HPDE6-E6E7 (cell line): ENCODE measurements around the gene SMAP2.
A peak's percentile ranks its signal among the peaks of the same experiment; 100 is the strongest.
"Not testable (repeated sequence)": the region's sequence is repeated elsewhere in the genome, so short reads cannot be mapped to it uniquely, and the experiment has no call there.

ENCODE experiments used
- DNase-seq: peaks from one replicate; pipeline ENCODE4 v3.0.0; 2011; ENCODE audit warnings: missing footprints; ENCODE audit errors: extremely low spot score

The SMAP2 gene

GRCh38 chr1:40373323-40374283 is at the start of gene SMAP2:
Gene SMAP2 (plus strand): TSS chr1:40373727. CDS start chr1:40374121, 394 bp downstream.
- peak; percentile 99 for DNase-seq

GRCh38 chr1:40331403-40331802 is 42.1 kb upstream of the SMAP2 start:
- not testable (repeated sequence) for DNase-seq

- DNase-seq: no peak
These were observed 40.8 kb upstream of the SMAP2 start for GRCh38 chr1:40332695-40333094.

- no peak for DNase-seq
These were observed 36.1 kb upstream of the SMAP2 start for GRCh38 chr1:40337443-40337842.

GRCh38 chr1:40338745-40339419 is 34.6 kb upstream of the SMAP2 start:
- DNase-seq: peak; percentile 78

- DNase-seq: no peak
These were observed 33.9 kb upstream of the SMAP2 start for GRCh38 chr1:40339420-40340323.

GRCh38 chr1:40341491-40342380 is 31.8 kb upstream of the SMAP2 start:
- DNase-seq: no peak

- not testable (repeated sequence) for DNase-seq
These were observed 31.2 kb upstream of the SMAP2 start for GRCh38 chr1:40342381-40342717.

- DNase-seq: no peak
These were observed 28.9 kb upstream of the SMAP2 start for GRCh38 chr1:40344597-40344996.

- DNase-seq: no peak
These were observed 23.1 kb upstream of the SMAP2 start for GRCh38 chr1:40350391-40350790.

- DNase-seq: no peak
These were observed 22.4 kb upstream of the SMAP2 start for GRCh38 chr1:40351124-40351523.

- no peak for DNase-seq
These were observed 21.4 kb upstream of the SMAP2 start for GRCh38 chr1:40352126-40352525.

GRCh38 chr1:40353082-40353481 is 20.4 kb upstream of the SMAP2 start:
- no peak for DNase-seq

GRCh38 chr1:40357625-40358024 is 15.9 kb upstream of the SMAP2 start:
- DNase-seq: no peak

- no peak for DNase-seq
These were observed 12.9 kb upstream of the SMAP2 start for GRCh38 chr1:40360631-40361030.

- DNase-seq: no peak
These were observed 12.3 kb upstream of the SMAP2 start for GRCh38 chr1:40361201-40361600.

GRCh38 chr1:40361637-40362036 is 11.9 kb upstream of the SMAP2 start:
- DNase-seq: no peak

- DNase-seq: no peak
These were observed 11.3 kb upstream of the SMAP2 start for GRCh38 chr1:40362199-40362598.

- no peak for DNase-seq
These were observed 10.8 kb upstream of the SMAP2 start for GRCh38 chr1:40362699-40363098.

- DNase-seq: no peak
These were observed 9.8 kb upstream of the SMAP2 start for GRCh38 chr1:40363721-40364120.

- no peak for DNase-seq
These were observed 1.7 kb upstream of the SMAP2 start for GRCh38 chr1:40371707-40372258.
